ENCODE measurements around the gene THPO.

THPO gene

DNA sequence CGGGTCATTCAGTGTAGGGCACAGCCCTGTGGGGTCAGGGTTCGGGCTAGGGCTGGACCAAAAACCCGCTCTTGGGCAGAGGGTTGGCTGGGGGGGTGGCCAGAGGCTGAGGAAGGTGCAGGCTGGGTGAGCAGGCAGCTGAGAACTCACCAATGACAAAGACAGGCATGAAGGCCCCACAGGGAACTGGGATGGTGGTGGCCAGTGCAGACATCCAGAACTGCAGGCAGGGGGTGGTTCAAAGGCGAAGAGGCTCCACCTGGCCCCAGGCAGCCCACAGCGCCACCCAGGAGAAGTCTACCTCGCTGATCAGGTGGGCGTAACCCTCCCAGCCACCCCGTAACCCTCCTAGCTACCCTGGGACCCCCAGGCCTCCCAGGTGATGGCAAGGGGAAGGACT is 23.3 kb downstream of the THPO start:
- TF ChIP-seq, protein P1, sequence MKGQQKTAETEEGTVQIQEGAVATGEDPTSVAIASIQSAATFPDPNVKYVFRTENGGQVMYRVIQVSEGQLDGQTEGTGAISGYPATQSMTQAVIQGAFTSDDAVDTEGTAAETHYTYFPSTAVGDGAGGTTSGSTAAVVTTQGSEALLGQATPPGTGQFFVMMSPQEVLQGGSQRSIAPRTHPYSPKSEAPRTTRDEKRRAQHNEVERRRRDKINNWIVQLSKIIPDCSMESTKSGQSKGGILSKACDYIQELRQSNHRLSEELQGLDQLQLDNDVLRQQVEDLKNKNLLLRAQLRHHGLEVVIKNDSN (IDR thresholded peaks at IDR 0.05), result no peak
- TF ChIP-seq, protein P2, sequence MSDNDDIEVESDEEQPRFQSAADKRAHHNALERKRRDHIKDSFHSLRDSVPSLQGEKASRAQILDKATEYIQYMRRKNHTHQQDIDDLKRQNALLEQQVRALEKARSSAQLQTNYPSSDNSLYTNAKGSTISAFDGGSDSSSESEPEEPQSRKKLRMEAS (IDR thresholded peaks at IDR 0.05), result no peak
- TF ChIP-seq ZBTB7A (IDR thresholded peaks at IDR 0.05; ENCODE audit: low read depth), result no peak
- TF ChIP-seq TCF12 (IDR thresholded peaks at IDR 0.05; ENCODE audit: low read depth), result no peak
- no peak for TF ChIP-seq CREB1 (IDR thresholded peaks at IDR 0.05; ENCODE audit: low read depth)
- TF ChIP-seq YY1 (IDR thresholded peaks at IDR 0.05; ENCODE audit: low read depth), result no peak
- TF ChIP-seq CEBPB (IDR thresholded peaks at IDR 0.05), result no peak
- TF ChIP-seq TAF1 (IDR thresholded peaks at IDR 0.05; ENCODE audit: low read depth), result no peak

DNA sequence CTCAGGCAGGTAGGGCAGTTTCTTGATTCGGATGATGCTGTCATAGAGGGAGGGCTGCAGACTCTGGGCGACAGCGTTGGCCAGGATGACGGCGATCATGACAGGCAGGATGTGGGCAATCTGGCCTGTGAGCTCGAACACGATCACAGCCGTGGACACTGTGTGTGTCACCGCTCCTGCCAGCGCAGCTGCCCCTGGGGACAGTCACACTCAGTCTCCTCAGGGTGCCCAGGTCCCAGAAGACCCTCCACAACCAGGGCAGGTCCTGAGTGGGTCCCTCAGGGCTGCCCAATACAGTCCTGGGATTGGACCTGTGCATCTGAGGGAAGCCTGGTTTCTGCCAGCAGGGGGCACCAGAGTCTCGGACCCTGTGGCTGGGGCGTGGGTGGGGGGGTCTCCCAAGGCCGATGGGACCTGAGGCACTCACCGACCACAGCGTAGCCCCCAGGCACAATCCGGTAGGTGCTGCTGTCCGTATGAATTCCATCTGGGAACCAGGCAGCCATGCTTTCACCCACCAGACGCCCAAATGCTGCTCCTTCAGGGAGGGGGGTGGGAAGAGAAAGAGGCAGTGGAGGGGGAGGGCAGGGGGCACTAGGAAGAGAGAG is 23.8 kb downstream of the THPO start:
- TF ChIP-seq TCF12 (IDR thresholded peaks at IDR 0.05; ENCODE audit: low read depth), result no peak
- peak; percentile 85 for TF ChIP-seq ZBTB7A (IDR thresholded peaks at IDR 0.05; ENCODE audit: low read depth)
- TF ChIP-seq RAD21 (IDR thresholded peaks at IDR 0.05; ENCODE audit: low read depth), result peak; percentile 67
- TF ChIP-seq, protein P2 (IDR thresholded peaks at IDR 0.05), result no peak
- TF ChIP-seq EGR1 (IDR thresholded peaks at IDR 0.05), result peak; percentile 83
- TF ChIP-seq TEAD4 (IDR thresholded peaks at IDR 0.05), result no peak
- TF ChIP-seq, protein P3, sequence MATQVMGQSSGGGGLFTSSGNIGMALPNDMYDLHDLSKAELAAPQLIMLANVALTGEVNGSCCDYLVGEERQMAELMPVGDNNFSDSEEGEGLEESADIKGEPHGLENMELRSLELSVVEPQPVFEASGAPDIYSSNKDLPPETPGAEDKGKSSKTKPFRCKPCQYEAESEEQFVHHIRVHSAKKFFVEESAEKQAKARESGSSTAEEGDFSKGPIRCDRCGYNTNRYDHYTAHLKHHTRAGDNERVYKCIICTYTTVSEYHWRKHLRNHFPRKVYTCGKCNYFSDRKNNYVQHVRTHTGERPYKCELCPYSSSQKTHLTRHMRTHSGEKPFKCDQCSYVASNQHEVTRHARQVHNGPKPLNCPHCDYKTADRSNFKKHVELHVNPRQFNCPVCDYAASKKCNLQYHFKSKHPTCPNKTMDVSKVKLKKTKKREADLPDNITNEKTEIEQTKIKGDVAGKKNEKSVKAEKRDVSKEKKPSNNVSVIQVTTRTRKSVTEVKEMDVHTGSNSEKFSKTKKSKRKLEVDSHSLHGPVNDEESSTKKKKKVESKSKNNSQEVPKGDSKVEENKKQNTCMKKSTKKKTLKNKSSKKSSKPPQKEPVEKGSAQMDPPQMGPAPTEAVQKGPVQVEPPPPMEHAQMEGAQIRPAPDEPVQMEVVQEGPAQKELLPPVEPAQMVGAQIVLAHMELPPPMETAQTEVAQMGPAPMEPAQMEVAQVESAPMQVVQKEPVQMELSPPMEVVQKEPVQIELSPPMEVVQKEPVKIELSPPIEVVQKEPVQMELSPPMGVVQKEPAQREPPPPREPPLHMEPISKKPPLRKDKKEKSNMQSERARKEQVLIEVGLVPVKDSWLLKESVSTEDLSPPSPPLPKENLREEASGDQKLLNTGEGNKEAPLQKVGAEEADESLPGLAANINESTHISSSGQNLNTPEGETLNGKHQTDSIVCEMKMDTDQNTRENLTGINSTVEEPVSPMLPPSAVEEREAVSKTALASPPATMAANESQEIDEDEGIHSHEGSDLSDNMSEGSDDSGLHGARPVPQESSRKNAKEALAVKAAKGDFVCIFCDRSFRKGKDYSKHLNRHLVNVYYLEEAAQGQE (IDR thresholded peaks at IDR 0.05; ENCODE audit: low read depth), result no peak
- no peak for TF ChIP-seq YY1 (IDR thresholded peaks at IDR 0.05; ENCODE audit: low read depth)
- TF ChIP-seq, protein P1 (IDR thresholded peaks at IDR 0.05), result no peak

DNA sequence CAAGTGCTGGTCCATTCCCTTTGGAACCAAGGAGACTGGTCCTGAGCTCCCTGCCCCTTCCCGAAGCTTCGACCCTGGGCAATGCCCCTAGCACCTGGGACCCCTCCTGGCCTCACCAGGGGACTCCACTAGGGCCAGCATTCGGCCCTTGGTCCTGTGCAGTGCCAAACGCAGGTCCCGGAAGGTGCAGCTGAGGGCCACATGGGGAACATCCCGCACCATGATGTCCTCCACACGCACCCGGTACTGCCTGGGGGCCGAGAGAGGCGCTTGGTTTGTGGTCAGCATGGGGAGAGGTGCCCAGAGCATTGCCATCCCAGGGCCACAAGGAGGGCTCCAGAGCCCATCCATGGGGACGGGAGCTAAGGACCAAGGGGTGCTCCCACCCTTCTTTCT is 24.5 kb downstream of the THPO start:
- TF ChIP-seq TEAD4 (IDR thresholded peaks at IDR 0.05), result no peak
- TF ChIP-seq, protein P2 (IDR thresholded peaks at IDR 0.05), result no peak
- TF ChIP-seq TCF12 (IDR thresholded peaks at IDR 0.05; ENCODE audit: low read depth), result no peak
- no peak for TF ChIP-seq NFIC (IDR thresholded peaks at IDR 0.05)
- TF ChIP-seq ZBTB7A (IDR thresholded peaks at IDR 0.05; ENCODE audit: low read depth), result no peak
- TF ChIP-seq YY1 (IDR thresholded peaks at IDR 0.05; ENCODE audit: low read depth), result no peak
- TF ChIP-seq EGR1 (IDR thresholded peaks at IDR 0.05), result no peak
- no peak for TF ChIP-seq TAF1 (IDR thresholded peaks at IDR 0.05; ENCODE audit: low read depth)
- TF ChIP-seq EP300 (IDR thresholded peaks at IDR 0.05; ENCODE audit: borderline replicate concordance), result no peak
- TF ChIP-seq, protein P1 (IDR thresholded peaks at IDR 0.05), result no peak
- TF ChIP-seq RAD21 (IDR thresholded peaks at IDR 0.05; ENCODE audit: low read depth), result no peak
- TF ChIP-seq, protein P3 (IDR thresholded peaks at IDR 0.05; ENCODE audit: low read depth), result no peak
- no peak for TF ChIP-seq CEBPB (IDR thresholded peaks at IDR 0.05)
- TF ChIP-seq FOXM1 (IDR thresholded peaks at IDR 0.05; ENCODE audit: borderline replicate concordance, low read depth), result no peak
- no peak for TF ChIP-seq CREB1 (IDR thresholded peaks at IDR 0.05; ENCODE audit: low read depth)

DNA sequence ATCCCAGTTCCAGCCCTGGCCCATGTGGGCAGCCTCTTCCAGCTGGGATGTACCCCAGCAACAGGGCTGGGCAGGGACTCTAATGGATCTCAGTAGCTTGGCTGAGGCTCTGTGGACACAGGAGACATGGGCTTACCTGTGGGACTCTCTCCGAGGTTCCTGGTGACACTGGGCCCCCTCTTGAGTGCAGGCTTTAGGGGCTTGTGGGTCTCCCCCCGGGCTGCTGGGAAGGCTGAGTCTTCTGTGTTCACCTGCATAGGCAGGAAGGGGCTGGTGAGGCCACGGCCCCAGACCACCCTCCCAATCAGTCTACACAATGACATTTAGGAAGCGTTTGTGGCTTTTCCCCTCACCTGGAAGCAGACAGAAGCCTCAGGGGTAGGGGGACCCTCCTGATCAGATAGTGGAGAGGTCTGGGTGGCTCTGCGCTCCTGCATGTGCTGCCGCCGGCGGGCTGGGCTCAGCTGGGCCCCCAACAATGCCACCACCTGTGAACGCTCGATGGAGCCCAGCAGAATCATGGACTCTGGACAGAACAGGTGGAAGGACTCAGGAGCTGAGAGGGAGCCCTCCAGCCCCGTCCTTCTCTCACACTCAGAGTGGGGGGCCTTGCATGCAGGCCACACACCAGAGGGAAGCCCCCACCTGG is 25.0 kb downstream of the THPO start:
- TF ChIP-seq CREB1 (IDR thresholded peaks at IDR 0.05; ENCODE audit: low read depth), result no peak
- TF ChIP-seq EP300 (IDR thresholded peaks at IDR 0.05; ENCODE audit: borderline replicate concordance), result no peak
- TF ChIP-seq RAD21 (IDR thresholded peaks at IDR 0.05; ENCODE audit: low read depth), result no peak
- TF ChIP-seq, protein P3 (IDR thresholded peaks at IDR 0.05; ENCODE audit: low read depth), result no peak
- no peak for TF ChIP-seq TEAD4 (IDR thresholded peaks at IDR 0.05)
- no peak for TF ChIP-seq YY1 (IDR thresholded peaks at IDR 0.05; ENCODE audit: low read depth)
- TF ChIP-seq EGR1 (IDR thresholded peaks at IDR 0.05), result no peak
- no peak for TF ChIP-seq TCF12 (IDR thresholded peaks at IDR 0.05; ENCODE audit: low read depth)
- no peak for TF ChIP-seq ZBTB7A (IDR thresholded peaks at IDR 0.05; ENCODE audit: low read depth)
- no peak for TF ChIP-seq TAF1 (IDR thresholded peaks at IDR 0.05; ENCODE audit: low read depth)
- TF ChIP-seq, protein P2 (IDR thresholded peaks at IDR 0.05), result no peak
- TF ChIP-seq FOXM1 (IDR thresholded peaks at IDR 0.05; ENCODE audit: borderline replicate concordance, low read depth), result no peak
- TF ChIP-seq CEBPB (IDR thresholded peaks at IDR 0.05), result no peak
- no peak for TF ChIP-seq NFIC (IDR thresholded peaks at IDR 0.05)
